ENCODE measurements around the gene MCHR1. TPM values are rescaled to one million over a fixed set of nuclear protein-coding genes. Genes with fewer than 3 reads are reported as not detected.
A peak's percentile ranks its signal among the peaks of the same experiment; 100 is the strongest.
"Not testable (repeated sequence)": the region's sequence is repeated elsewhere in the genome, so short reads cannot be mapped to it uniquely, and the experiment has no call there.

Gene MCHR1
- total RNA-seq, 1 experiment from 2014 or later: not detected

GRCh38 chr22:40690370-40690769 lies 11.1 kb downstream of the MCHR1 start:
- DNase-seq (ENCODE audit: low spot score): no peak

- DNase-seq (ENCODE audit: low spot score): no peak
Measured at GRCh38 chr22:40691532-40691931, 12.2 kb downstream of the MCHR1 start.

GRCh38 chr22:40694411-40694810 lies 15.1 kb downstream of the MCHR1 start:
- no peak for DNase-seq (ENCODE audit: low spot score)

- DNase-seq (ENCODE audit: low spot score): no peak
Measured at GRCh38 chr22:40701274-40701673, 22.0 kb downstream of the MCHR1 start.

- DNase-seq (ENCODE audit: low spot score): no peak
Measured at GRCh38 chr22:40703174-40703573, 23.9 kb downstream of the MCHR1 start.

- DNase-seq (ENCODE audit: low spot score): no peak
Measured at GRCh38 chr22:40703736-40704135, 24.5 kb downstream of the MCHR1 start.

GRCh38 chr22:40705918-40706682 lies 26.8 kb downstream of the MCHR1 start:
- DNase-seq (ENCODE audit: low spot score): no peak

GRCh38 chr22:40707154-40707553 lies 27.9 kb downstream of the MCHR1 start:
- no peak for DNase-seq (ENCODE audit: low spot score)

- DNase-seq (ENCODE audit: low spot score): no peak
Measured at GRCh38 chr22:40708177-40708576, 28.9 kb downstream of the MCHR1 start.

- no peak for DNase-seq (ENCODE audit: low spot score)
Measured at GRCh38 chr22:40709752-40710413, 30.6 kb downstream of the MCHR1 start.

- DNase-seq (ENCODE audit: low spot score): no peak
Measured at GRCh38 chr22:40712311-40712710, 33.0 kb downstream of the MCHR1 start.

GRCh38 chr22:40714499-40715337 lies 35.4 kb downstream of the MCHR1 start:
- peak; percentile 43 for DNase-seq (ENCODE audit: low spot score)

- DNase-seq (ENCODE audit: low spot score): no peak
Measured at GRCh38 chr22:40716116-40716515, 36.8 kb downstream of the MCHR1 start.

- not testable (repeated sequence) for DNase-seq (ENCODE audit: low spot score)
Measured at GRCh38 chr22:40717657-40718056, 38.4 kb downstream of the MCHR1 start.

GRCh38 chr22:40718250-40719204 lies 39.2 kb downstream of the MCHR1 start:
- DNase-seq (ENCODE audit: low spot score): no peak

- no peak for DNase-seq (ENCODE audit: low spot score)
Measured at GRCh38 chr22:40719599-40719998, 40.3 kb downstream of the MCHR1 start.

GRCh38 chr22:40720156-40720537 lies 40.9 kb downstream of the MCHR1 start:
- DNase-seq (ENCODE audit: low spot score): not testable (repeated sequence)

GRCh38 chr22:40720538-40721256 lies 41.4 kb downstream of the MCHR1 start:
- peak; percentile 69 for DNase-seq (ENCODE audit: low spot score)

GRCh38 chr22:40721266-40721665 lies 42.0 kb downstream of the MCHR1 start:
- DNase-seq (ENCODE audit: low spot score): peak; percentile 91

GRCh38 chr22:40723396-40723933 lies 44.2 kb downstream of the MCHR1 start:
- DNase-seq (ENCODE audit: low spot score): no peak
